ENCODE measurements around the gene YEATS4. TPM values are rescaled to one million over a fixed set of nuclear protein-coding genes. Genes with fewer than 3 reads are reported as not detected.

Gene YEATS4
- total and polyA plus RNA-seq, 9 of the 15 experiments (the other 6 are each of a cell fraction or from before 2014, with no cell fraction given): 25.9 to 92.2 (median 49.2) TPM

GRCh38 chr12:69431591-69432222 is 72.2 kb downstream of the YEATS4 start:
- H3K9me1 ChIP-seq (ENCODE audit: control insufficient read depth, insufficient read depth, low read length): no peaks in the 10 kb centered on the region
- H4K20me1 ChIP-seq (replicated peaks; ENCODE audit: control insufficient read depth, insufficient read depth, low read length): no peaks in the 10 kb centered on the region
- H3K9ac ChIP-seq (ENCODE audit: insufficient read depth in 1 of 2, low read depth in 2 of 2, low read length in 2 of 2): no peak overlapping the region
- peak; percentile 38 for ATAC-seq
- H3K27ac ChIP-seq (ENCODE audit: extremely low read depth, low read depth, low read length): no peak overlapping the region
- H3K27me3 ChIP-seq (ENCODE audit: control insufficient read depth in 2 of 2, insufficient read depth in 2 of 2, low read length in 2 of 2): no peaks in the 10 kb centered on the region; a peak in 1 of 5 replicates
- H3K36me3 ChIP-seq (ENCODE audit: control insufficient read depth, insufficient read depth, low read length): no peaks in the 10 kb centered on the region
- H3K79me2 ChIP-seq (ENCODE audit: control insufficient read depth, insufficient read depth, low read length): no peaks in the 10 kb centered on the region
- intact Hi-C loops (cut with micrococcal nuclease): no loop called here
- POLR2A ChIA-PET: interaction anchor here (1.2 to 1.9 kb wide), 2 partner anchors 11 to 39 kb away, joined by 4 to 6 read pairs; partner anchors contain the start of gene FRS2
- DNase-seq (ENCODE audit: extremely low read depth in 1 of 4, low spot score in 3 of 4): no peak
- H2AFZ ChIP-seq (ENCODE audit: low read depth, low read length): peak overlapping the region; percentile 38; the same call in 1 of the 2 replicates
- BruUV-seq (replicated peaks): no TSS peak
- WGBS (ENCODE audit: insufficient coverage, low coverage, missing lambda C conversion rate): 68% methylated on average over 8 of the region's 8 CpGs
- no peak for FAIRE-seq
- H3K4me1 ChIP-seq (replicated peaks in 1 of 2; ENCODE audit: control insufficient read depth in 2 of 2, insufficient read depth in 2 of 2, low read length in 2 of 2): peaks cover 4 to 6% of the 10 kb centered on the region in 2 experiments; a peak in 2 of 5 replicates
- H3K4me2 ChIP-seq (ENCODE audit: insufficient read depth, low read length): no peak overlapping the region
- H3K9me3 ChIP-seq (replicated peaks; ENCODE audit: control insufficient read depth, insufficient read depth, low read depth, low read length): no peaks in the 10 kb centered on the region
- no peak overlapping the region for H3K4me3 ChIP-seq
- in situ Hi-C loops (cut with MboI): no loop called here
- CTCF ChIA-PET (ENCODE audit: low intra/inter-chr PET ratio): no interaction called here
- TF ChIP-seq ZFP36 (IDR thresholded peaks at IDR 0.05; ENCODE audit: low read depth, low read length, partially characterized antibody) (no peak), ZNF395 (CRISPR knock-in tag; IDR thresholded peaks at IDR 0.05) (no peak), ZNF174 (CRISPR knock-in tag; IDR thresholded peaks at IDR 0.05) (no peak), ZNF134 (CRISPR knock-in tag; conservative IDR thresholded peaks at IDR 0.05) (no peak), SMARCB1 (IDR thresholded peaks at IDR 0.05; ENCODE audit: insufficient read length, low read depth) (no peak), ETV6 (IDR thresholded peaks at IDR 0.05; ENCODE audit: borderline replicate concordance in 1 of 2, low read depth in 2 of 2, low read length in 1 of 2) (no peak), ETV6 (CRISPR knock-in tag; IDR thresholded peaks at IDR 0.05; ENCODE audit: borderline replicate concordance) (no peak), NONO (IDR thresholded peaks at IDR 0.05; ENCODE audit: low read depth in 2 of 2, low read length in 1 of 2) (no peak), NR2F6 (CRISPR knock-in tag; IDR thresholded peaks at IDR 0.05) (no peak), ATF6 (CRISPR knock-in tag; IDR thresholded peaks at IDR 0.05) (no peak), CTCF (IDR thresholded peaks at IDR 0.05 in 2 of 3, conservative IDR thresholded peaks at IDR 0.05 in 1 of 3; ENCODE audit: insufficient read depth in 2 of 3, low read depth in 1 of 3, low read length in 3 of 3) (no peak), CREB3L1 (IDR thresholded peaks at IDR 0.05; ENCODE audit: borderline replicate concordance, low read depth) (no peak), ZNF830 (CRISPR knock-in tag; IDR thresholded peaks at IDR 0.05) (no peak), SRSF7 (optimal IDR thresholded peaks at IDR 0.05; ENCODE audit: low read depth, low read length) (no peak)
